Body of pancreas (tissue), 4 donors: ENCODE measurements around the gene ATP13A3.

Experiments
- POLR2A ChIP-seq, 3 donors: fragments of 450-650 bp; IDR thresholded peaks; one replicate each; pipeline ENCODE4 v1.6.1; 2016; ENCODE audit warnings: antibody characterized with exemption in 3 of 3, mild to moderate bottlenecking in 2 of 3
- TF ChIP-seq, protein P1 (sequence below), 7 experiments: fragments of 450-650 bp in 4 of 7; fragments of 200-600 bp in 3 of 7; sonication (generic) in 3 of 7; IDR thresholded peaks; one replicate each; pipeline ENCODE4 v1.5.1; 2016 to 2019; ENCODE audit warnings: antibody characterized with exemption in 7 of 7

- TF ChIP-seq, protein P1, sequence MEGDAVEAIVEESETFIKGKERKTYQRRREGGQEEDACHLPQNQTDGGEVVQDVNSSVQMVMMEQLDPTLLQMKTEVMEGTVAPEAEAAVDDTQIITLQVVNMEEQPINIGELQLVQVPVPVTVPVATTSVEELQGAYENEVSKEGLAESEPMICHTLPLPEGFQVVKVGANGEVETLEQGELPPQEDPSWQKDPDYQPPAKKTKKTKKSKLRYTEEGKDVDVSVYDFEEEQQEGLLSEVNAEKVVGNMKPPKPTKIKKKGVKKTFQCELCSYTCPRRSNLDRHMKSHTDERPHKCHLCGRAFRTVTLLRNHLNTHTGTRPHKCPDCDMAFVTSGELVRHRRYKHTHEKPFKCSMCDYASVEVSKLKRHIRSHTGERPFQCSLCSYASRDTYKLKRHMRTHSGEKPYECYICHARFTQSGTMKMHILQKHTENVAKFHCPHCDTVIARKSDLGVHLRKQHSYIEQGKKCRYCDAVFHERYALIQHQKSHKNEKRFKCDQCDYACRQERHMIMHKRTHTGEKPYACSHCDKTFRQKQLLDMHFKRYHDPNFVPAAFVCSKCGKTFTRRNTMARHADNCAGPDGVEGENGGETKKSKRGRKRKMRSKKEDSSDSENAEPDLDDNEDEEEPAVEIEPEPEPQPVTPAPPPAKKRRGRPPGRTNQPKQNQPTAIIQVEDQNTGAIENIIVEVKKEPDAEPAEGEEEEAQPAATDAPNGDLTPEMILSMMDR (IDR thresholded peaks at IDR 0.05): no peak
- no peak for TF ChIP-seq POLR2A (IDR thresholded peaks at IDR 0.05)
These were observed 85.5 kb downstream of the ATP13A3 start for GRCh38 chr3:194401346-194401745.
